HG02885 (cell line): ENCODE results near the gene PLXNA1.

ENCODE experiments used
- ATAC-seq: cut with Tn5 transposase; IDR thresholded peaks from one replicate; pipeline ENCODE4 v1.9.1; 2021; ENCODE audit warnings: mild to moderate bottlenecking; ENCODE audit not compliant: unreplicated experiment, poor library complexity

The PLXNA1 gene

GRCh38 chr3:126964950-126965349, 18.0 kb upstream of the PLXNA1 start:
- ATAC-seq = no peak

DNA sequence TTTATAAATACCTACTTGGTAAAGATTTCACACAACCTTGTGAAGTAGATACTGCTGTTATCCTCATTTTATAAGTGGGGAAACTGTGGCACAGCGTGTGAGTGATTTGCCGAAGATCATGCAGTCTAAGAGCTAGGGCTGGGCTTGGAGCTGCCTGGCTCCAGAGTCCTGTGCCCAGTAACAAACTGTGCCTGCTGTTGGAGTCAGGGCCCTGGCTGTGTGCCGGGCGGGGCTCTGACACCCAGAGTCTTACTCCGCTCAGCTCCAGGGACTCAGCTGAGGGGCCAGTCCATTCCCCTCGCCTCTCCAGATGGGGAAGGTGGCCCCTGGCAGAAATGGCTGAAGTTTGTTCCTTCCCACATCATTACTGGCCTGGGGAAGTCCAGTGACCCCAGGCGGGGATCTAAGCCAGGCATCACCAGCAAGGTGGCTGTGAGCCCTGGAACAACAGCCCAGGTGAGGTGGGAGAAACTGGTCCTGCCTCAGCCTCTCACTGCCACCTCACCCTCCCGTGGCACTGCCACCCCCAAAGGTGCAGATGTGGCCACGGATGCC, 17.3 kb upstream of the PLXNA1 start:
- ATAC-seq = no peak

GRCh38 chr3:126967386-126967785, 15.5 kb upstream of the PLXNA1 start:
- ATAC-seq = no peak

GRCh38 chr3:126968391-126969390, 14.2 kb upstream of the PLXNA1 start:
- ATAC-seq = no peak

GRCh38 chr3:126969586-126969985, 13.3 kb upstream of the PLXNA1 start:
- ATAC-seq = no peak

GRCh38 chr3:126970101-126970500, 12.8 kb upstream of the PLXNA1 start:
- ATAC-seq = no peak

- ATAC-seq = no peak
Observed at GRCh38 chr3:126970921-126971320, 12.0 kb upstream of the PLXNA1 start.

DNA sequence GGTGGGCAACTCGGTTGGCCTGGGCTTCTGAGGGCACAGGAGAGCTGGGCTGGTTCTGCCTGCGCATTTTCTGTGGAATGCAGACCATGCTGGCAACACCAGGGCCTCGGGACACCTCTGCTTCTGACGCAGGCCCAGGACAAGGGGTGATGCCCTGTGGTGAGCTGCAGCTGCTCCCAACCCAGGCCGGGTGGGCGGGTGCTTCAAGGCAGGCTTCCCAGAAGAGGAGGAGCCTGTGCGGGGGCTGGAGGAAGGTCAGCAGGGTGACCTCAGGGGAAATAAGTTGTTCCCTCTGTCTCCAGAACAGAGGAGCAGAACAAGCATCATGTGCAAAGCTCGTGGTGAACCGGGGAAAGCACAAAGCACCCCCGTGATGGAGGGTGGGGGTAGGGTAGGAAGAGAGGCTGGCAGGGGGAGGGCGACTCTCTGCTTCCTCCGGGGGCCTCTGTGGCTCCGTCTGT, 11.0 kb upstream of the PLXNA1 start:
- no peak for ATAC-seq

- no peak for ATAC-seq
Observed at GRCh38 chr3:126972866-126973265, 10.0 kb upstream of the PLXNA1 start.

GRCh38 chr3:126973814-126974213, 9.1 kb upstream of the PLXNA1 start:
- ATAC-seq = no peak

DNA sequence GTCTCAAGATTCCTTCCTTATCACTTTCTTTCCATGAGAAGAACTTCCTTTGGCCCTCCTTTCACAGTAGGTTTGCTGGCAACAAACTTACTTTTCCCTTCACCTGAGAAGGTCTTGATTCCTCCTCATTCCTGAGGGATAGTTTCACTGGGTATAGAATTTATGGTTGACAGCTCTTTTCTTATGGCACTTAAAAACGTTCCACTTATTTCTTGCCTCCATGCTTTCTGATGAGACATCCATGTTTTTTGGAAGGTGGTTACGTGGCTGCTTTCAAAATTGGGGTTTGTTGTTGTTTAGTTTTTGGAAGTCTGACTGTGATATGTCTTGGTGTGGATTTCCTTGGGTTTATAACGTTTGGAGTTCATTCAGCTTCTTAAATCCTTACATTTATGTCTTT, 8.2 kb upstream of the PLXNA1 start:
- no peak for ATAC-seq

- no peak for ATAC-seq
Observed at GRCh38 chr3:126976906-126977305, 6.0 kb upstream of the PLXNA1 start.

DNA sequence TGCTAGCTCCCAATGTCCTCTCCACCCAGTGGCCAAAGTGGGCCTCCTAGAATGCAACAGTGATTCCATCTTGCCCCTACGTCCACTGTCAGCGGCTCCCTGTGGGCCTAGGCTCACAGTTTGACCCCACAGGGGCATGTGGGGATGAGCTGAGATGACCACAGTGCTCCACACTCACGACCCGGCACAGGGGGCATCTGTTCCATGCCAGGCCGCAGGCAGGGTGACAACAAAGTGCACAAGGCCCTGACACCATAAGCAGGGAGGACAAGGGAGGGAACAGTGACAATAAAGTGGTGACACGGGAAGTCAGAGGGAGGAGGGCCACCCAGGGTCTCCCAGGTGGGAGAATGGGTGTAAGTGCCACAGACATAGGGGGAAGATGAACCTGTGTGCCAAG, 5.1 kb upstream of the PLXNA1 start:
- no peak for ATAC-seq

DNA sequence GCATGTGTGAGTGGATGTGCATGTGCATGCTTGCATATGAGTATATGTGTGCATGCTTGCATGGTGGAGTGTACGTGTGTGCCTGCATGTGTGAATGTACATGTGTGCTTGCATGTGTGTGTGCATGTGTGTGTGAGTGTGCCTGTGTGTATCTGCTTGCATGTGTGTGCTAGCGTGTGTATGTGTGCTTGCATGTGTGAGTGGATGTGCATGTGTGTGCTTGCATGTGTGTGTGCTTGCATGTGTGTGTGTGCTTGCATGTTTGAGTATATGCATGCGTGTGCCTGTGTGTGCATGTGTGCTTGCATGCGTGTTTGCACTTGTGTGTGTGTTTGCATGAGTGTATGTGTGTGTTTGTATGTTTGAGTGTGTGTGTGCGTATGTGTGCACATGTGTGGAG, 4.6 kb upstream of the PLXNA1 start:
- ATAC-seq = no peak

- ATAC-seq = no peak
Observed at GRCh38 chr3:126979046-126979628, 3.8 kb upstream of the PLXNA1 start.

- no peak for ATAC-seq
Observed at GRCh38 chr3:126980266-126980811, 2.6 kb upstream of the PLXNA1 start.

GRCh38 chr3:126982126-126982470, 817 bp upstream of the PLXNA1 start:
- ATAC-seq = peak; percentile 33

- ATAC-seq = peak; percentile 8
Observed at GRCh38 chr3:126983276-126983652, 349 bp downstream of the PLXNA1 start.

- ATAC-seq = peak; percentile 0
Observed at GRCh38 chr3:126983653-126984390, 907 bp downstream of the PLXNA1 start.

GRCh38 chr3:126984391-126985131, 1.6 kb downstream of the PLXNA1 start:
- ATAC-seq = no peak
